Amygdala (tissue), 56 donors: ENCODE data around the gene AGAP1.

ENCODE experiments used
- DNase-seq, 56 donors: peaks; one replicate each; lab custom pipeline; 2025; lab: John Stamatoyannopoulos, UW

AGAP1 gene

DNA sequence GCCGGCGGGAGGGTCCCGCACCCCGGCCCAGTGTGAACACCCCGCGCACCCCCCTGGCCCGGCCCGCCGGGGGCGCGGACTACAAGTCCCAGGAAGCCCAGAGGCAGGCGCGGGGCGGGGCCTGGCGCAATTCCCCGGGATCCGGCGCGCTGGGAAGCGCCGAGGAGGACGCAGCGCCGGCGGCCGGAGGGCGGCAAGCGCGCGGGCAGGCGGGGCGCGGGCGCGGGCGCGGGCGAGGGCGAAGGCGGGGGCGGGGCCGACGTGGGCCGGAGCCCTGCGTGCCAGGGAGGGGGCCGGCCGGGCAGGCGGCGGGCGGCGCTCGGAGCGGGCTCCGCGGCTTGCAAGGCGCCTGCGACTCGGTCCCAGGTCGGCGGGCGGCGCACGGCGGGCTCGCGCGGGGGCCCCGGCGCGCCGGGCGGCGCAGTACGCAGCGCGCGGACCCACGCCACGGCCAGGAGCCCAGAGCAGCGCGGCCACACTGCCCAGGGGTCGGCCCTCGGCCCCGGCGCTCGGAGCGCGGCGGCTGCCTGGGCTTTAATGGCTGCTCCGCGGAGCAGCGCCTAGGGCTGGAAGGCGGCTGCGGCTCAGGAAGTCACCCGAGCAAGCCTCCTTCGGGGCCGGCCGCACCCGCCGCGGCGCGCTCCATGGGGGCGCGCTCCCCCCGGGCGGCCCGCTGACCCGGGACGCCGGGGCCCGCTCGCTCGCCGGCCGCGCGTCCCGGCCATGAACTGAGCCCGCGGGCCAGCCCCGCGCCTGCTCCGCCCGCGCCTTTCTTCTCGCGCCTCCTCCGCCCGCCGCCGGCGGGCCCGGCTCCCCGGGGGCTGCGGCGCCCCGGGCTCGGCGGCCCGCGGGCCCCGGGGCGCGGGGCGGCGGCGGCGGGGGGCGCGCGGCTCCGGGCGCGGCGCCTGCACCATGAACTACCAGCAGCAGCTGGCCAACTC is at the start of gene AGAP1:
Gene AGAP1 (plus strand): TSS at position 269 of the 941 bp plus-strand sequence.
- peak; percentile 43 to 93 (median 83) for DNase-seq

- no peak for DNase-seq
Measured at GRCh38 chr2:235444101-235444597, 49.7 kb upstream of the AGAP1 start.

DNA sequence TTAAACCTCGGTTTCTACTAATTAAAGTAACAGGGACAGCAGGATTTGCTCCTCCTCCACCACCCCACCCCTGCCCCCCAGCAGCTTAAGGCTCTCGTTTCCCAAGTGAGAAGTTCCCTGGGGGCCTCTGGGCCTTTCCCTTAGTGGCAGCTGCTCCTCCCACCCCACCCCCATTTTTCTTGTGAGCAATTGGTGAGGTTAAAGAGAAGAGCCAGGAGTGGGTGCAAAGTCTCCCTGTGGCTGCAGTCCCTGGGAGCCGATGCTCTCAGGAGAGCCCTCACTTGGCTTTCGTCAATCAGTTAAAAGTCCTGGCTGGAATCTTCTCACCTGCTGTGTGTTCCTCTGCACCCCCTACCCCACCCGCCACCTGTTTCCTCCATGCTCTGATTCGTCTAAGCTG is 48.7 kb upstream of the AGAP1 start:
- DNase-seq: no peak

DNA sequence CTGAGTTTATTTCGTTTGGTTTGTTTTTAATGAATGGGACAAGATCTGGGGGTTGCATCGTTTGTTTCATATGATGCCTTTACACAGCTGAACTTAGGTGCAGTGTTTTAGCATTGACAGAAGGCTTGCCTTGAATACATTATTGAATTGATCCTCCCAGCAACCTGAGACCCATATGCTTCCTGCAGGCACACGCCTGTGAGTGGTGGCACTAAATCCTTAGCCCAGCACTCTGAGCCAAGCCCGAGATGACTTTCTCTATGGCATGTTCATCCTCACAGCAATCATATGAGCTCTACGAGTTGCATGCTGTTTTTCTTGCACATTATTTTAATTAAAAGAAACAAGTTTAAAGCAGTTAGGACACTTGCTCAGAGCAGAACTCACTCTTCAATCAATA is 47.8 kb upstream of the AGAP1 start:
- no peak for DNase-seq

DNA sequence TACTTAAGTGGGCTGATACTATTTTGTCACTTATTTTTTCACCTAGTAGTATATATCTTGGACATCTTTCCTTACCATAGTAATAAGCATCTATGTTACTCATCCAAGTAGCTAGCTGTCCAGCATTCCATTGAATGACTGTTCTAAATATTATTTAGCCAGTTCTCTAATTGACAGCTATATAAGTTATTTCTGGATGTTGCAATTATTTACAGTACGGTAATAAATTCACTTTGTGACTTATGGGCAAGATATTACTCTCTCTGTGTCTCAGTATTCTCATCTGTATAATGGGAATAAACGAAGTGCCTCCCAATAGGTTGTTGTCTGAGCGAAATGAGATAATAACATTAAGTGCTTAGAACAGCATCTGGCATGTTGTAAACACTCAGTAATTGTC is 46.6 kb upstream of the AGAP1 start:
- DNase-seq: no peak

- DNase-seq: no peak
Measured at GRCh38 chr2:235449568-235449967, 44.3 kb upstream of the AGAP1 start.

GRCh38 chr2:235453605-235454151 is 40.2 kb upstream of the AGAP1 start:
- DNase-seq: no peak

GRCh38 chr2:235458839-235459273 is 35.0 kb upstream of the AGAP1 start:
- DNase-seq: no peak

- DNase-seq: no peak
Measured at GRCh38 chr2:235460548-235461047, 33.2 kb upstream of the AGAP1 start.

DNA sequence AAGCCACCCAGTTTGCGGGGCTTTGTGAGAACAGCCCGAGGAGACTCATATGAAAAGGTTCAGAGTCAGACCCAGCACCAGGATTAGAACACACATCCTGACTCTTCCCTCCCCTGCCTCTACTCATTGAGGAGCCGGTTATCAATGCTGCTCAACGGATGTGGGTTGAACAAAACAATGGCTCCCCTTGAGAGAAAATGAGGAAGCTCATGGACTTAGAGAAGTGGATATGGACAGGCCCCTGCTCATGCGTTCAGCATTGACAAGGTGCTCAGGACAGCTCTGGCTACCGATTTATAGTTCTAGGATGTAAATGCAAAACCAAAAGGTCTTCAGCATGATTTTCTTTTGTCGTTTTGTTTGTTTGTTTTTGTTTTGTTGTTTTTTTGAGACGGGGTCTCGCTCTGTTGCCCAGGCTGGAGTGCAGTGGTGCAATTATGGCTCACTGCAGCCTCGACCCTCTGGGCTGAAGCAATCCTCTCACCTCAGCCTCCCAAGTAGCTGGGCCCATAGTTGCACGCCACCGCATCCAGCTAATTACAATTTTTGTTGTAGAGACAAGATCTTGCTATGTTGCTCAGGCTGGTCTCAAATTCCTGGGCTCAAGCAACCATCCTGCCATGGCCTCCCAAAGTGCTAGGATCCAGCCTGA is 32.0 kb upstream of the AGAP1 start:
- no peak for DNase-seq

- peak in 4 of 56 donors; percentile 11 to 56 (median 26) for DNase-seq
Measured at GRCh38 chr2:235462415-235462790, 31.4 kb upstream of the AGAP1 start.

- peak in 10 of 56 donors; percentile 4 to 51 (median 18) for DNase-seq
Measured at GRCh38 chr2:235463893-235464292, 29.9 kb upstream of the AGAP1 start.

GRCh38 chr2:235467588-235467987 is 26.3 kb upstream of the AGAP1 start:
- no peak for DNase-seq

DNA sequence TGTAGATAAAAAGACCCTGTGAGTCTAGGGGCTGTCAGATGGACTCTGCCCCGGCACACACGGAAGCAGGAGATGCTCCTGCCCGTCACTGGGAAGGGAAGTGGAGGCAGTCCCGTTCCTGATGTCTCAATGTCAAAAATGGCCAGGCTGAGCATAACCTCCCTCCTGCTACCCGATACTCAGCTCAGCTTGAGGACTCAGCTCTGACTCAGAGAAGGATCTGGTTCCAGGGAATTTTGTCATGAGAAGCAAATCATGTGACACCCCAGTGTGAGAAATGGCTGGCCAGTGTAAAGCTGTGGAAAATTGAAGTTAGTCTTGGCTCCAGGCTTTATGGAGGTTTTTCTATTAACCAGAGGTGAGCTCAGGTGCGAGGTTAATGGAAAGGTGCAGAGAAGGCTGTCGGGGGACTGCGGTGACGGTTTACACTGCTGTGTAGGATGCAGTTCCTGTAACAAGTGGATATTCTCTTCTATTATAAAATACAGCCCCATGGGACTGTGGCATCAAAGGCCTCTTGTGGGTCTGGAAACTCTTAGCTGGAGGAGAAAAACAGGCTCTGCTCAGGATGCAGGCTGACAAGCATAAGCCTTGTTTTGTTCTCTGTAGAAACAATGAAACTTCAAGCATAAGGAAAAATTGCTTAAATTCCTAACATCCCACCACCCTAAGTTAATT is 24.7 kb upstream of the AGAP1 start:
- peak in 18 of 56 donors; percentile 5 to 48 (median 24) for DNase-seq

DNA sequence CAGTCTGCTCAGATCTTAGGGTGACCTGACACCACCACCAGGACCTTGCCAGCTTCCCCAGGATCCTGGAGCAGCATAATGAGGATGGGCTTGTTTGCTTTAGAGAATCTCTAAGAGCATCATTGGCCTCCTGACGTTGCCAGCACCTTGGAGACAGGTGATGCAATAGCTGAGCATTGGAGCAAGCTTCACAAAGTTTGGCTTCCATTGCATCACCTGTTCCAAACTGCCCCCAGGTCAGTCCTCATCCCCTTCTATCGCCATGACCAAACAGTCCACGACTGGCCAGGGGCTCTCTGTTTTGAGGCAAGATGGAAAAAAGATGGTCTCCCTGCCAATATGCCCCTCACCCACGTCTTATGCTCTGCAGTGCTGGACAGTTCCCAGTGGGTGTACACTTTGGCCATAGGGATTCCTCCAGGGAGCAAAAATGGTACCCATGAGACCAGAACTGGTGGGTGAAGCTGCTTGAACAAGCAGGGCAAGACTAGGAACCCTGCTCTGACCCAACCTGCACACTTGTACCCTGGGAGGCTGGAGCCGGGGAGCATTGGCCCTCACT is 22.6 kb upstream of the AGAP1 start:
- DNase-seq: no peak

DNA sequence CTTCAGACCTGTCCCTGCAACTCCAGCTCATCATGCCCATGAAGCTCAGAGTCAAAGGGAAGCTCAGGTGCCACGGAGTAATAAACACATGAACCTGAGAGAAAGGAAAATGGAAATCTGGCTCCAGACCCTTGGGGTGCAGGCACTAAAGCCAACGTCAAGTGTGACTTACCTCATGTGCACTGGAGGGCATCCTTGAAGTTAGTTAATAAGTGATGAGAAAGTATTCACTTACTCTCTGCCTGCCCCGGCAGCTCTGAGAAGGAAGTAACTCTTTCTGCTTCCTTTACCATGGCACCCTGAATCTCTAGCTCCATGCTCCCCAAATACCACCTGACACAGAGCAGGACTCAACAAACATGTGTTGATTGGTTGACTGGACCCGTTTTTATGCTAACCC is 21.4 kb upstream of the AGAP1 start:
- DNase-seq: no peak

GRCh38 chr2:235478609-235479008 is 15.2 kb upstream of the AGAP1 start:
- DNase-seq: no peak

DNA sequence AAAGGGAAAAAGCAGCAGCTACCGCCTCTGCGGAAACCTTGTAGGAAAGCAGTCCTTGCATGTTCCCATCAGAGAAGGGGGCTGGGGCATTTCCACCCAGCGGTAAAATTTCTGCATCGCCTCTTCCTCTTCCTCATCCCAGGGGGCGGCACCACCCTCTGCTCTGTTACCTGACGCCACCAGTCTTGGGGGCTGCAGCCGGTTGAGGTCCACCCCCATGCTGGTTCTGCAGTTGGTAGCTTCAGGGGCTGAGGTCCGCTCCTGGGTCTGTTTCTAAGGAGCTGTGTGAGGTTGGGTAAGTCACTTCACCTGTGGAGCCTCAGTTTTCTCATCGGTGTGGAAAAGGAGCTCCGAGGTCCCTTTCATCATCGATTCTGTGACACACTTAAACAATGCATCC is 14.2 kb upstream of the AGAP1 start:
- no peak for DNase-seq

DNA sequence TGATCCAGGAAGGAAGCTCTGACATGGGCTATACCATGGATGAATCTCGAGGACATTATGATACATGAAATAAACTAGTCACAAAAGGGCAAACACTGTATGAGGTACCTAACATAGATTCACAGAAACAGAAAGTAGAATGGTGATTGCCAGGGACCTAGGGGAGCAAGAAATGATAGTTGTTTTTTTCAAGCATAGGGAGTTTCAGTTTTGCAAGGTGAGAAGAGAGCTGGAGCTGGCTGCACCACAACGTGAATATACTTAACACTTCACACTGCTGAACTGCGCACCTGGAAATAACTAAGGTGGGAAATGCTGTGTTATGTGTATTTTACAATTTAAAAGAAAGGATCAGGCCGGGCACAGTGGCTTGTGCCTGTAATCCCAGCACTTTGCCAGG is 13.2 kb upstream of the AGAP1 start:
- no peak for DNase-seq

DNA sequence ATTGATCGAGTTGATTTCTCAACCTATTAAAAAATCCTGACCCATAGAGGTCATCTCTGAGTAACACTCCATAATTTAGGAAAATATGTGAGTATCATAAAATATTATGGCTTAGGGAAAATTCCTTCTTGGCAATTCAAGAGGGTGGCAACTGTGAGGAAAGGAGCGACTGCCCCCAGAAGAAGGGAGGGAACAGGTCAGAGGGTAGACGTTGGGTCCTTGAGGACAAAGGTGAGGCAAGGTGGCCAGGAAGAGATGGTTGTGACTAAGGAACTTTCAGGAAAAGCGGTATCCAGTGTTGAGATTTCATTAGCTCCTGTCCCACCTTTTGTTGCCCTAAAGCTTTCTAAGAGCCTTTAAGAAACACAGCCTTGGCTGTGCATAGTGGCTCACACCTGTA is 10.5 kb upstream of the AGAP1 start:
- no peak for DNase-seq
